NCI-H1930 (cell line): Measurements from ENCODE around the gene KIAA2012.
"Not testable (repeated sequence)": the region's sequence is repeated elsewhere in the genome, so short reads cannot be mapped to it uniquely, and the experiment has no call there.

ENCODE experiments used
- DNase-seq, 2 experiments: peaks; one replicate each; lab custom pipeline; 2025; lab: John Stamatoyannopoulos, UW

Gene KIAA2012

GRCh38 chr2:202196727-202197126 lies 123.7 kb downstream of the KIAA2012 start:
- no peak for DNase-seq

- DNase-seq = no peak
Observed at GRCh38 chr2:202201220-202202160, 128.4 kb downstream of the KIAA2012 start.

- DNase-seq = no peak
Observed at GRCh38 chr2:202203348-202203747, 130.3 kb downstream of the KIAA2012 start.

- no peak for DNase-seq
Observed at GRCh38 chr2:202204855-202205254, 131.8 kb downstream of the KIAA2012 start.

GRCh38 chr2:202208526-202208925 lies 135.5 kb downstream of the KIAA2012 start:
- no peak for DNase-seq

- no peak for DNase-seq
Observed at GRCh38 chr2:202215179-202215578, 142.1 kb downstream of the KIAA2012 start.

GRCh38 chr2:202221873-202222272 lies 148.8 kb downstream of the KIAA2012 start:
- no peak for DNase-seq

GRCh38 chr2:202237787-202238233 lies 164.8 kb downstream of the KIAA2012 start:
- DNase-seq = no peak

GRCh38 chr2:202238234-202239197 lies 165.5 kb downstream of the KIAA2012 start, which contains the start of gene SUMO1:
Gene SUMO1 (minus strand): TSS chr2:202238597. CDS start chr2:202238451, 146 bp downstream.
- DNase-seq = peak; percentile 87 to 89

GRCh38 chr2:202247710-202248109 lies 174.7 kb downstream of the KIAA2012 start:
- not testable (repeated sequence) for DNase-seq

GRCh38 chr2:202249521-202250253 lies 176.6 kb downstream of the KIAA2012 start:
- no peak for DNase-seq

- no peak for DNase-seq
Observed at GRCh38 chr2:202251494-202251893, 178.4 kb downstream of the KIAA2012 start.
